TTC549 (cell line): ENCODE measurements around the gene EREG.
"Not testable (repeated sequence)": the region's sequence is repeated elsewhere in the genome, so short reads cannot be mapped to it uniquely, and the experiment has no call there.

Experiments
- FAIRE-seq: peaks from 2 replicates; lab custom pipeline; 2012; peaks lifted over from hg19 to GRCh38; lab: Jason Lieb, UNC

The EREG gene, protein sequence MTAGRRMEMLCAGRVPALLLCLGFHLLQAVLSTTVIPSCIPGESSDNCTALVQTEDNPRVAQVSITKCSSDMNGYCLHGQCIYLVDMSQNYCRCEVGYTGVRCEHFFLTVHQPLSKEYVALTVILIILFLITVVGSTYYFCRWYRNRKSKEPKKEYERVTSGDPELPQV

DNA sequence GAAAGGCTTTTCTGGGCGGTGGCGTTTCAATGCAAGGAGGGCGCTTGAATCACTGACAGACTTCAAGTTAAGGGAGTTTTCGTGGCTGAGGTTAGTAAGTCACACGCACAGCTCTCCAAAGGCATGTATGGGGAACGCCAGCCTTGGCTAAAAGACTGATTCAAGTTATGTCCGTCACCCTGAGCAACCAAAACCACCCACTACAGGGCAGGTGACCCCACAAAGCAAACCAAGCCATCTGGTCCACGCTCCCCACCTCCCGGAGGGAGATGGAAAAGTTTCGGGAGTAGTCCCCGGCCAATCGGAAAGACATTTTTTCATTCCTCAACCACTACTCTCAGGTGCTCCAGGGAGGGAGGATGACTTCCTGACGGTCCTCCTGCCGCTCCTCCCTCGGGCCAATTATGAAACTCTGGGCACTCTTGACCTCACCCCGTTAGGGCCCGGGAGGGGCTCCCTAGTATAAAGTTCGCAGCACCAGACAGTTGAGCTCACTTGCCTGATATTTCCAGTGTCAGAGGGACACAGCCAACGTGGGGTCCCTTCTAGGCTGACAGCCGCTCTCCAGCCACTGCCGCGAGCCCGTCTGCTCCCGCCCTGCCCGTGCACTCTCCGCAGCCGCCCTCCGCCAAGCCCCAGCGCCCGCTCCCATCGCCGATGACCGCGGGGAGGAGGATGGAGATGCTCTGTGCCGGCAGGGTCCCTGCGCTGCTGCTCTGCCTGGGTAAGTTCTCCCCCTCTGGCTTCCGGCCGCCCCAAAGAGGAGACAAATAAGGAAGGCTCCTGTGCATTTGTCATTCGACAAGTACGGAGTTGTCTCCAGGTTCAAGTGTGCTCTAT is at the start of gene EREG:
TSS of gene EREG (plus strand) at position 494 of the 840 bp plus-strand sequence. CDS start at position 658, 164 bp downstream.
- no peak for FAIRE-seq

DNA sequence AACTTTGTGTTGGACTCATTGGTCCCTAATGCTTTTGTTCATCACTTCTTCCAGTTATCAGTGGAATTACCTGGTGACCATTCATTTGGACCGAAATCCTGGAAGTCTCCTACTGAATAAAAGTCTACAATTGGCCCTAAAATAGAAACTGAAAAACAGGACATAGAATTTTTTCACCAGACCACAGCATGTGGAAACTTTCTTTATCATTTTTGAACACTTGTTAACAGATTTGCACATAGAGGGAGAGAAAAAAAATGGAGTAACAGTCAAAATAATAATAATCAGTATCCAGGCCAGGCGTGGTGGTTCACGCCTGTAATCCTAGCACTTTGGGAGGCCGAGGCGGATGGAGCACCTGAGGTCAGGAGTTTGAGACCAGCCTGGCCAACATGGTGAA is 49.6 kb upstream of the EREG start:
- FAIRE-seq, result no peak

DNA sequence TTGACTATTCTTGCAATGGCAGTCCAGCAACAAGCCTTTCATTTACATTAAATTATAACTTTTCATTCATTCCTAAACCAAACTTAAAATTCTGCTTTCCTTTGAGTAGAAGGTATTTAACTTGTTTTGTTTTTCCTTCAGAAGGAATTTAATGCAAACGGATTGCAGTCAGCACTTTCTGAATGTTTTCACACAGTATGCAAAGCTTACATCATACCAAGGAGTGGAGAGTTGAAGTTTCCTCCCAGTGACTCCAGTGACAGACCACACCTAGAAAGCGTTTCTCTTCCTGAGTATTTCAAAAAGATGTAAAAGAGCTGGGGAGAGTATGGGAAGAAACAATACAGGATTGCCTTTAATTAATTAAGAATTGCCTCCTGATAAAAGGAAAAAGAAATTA is 48.5 kb upstream of the EREG start:
- no peak for FAIRE-seq

DNA sequence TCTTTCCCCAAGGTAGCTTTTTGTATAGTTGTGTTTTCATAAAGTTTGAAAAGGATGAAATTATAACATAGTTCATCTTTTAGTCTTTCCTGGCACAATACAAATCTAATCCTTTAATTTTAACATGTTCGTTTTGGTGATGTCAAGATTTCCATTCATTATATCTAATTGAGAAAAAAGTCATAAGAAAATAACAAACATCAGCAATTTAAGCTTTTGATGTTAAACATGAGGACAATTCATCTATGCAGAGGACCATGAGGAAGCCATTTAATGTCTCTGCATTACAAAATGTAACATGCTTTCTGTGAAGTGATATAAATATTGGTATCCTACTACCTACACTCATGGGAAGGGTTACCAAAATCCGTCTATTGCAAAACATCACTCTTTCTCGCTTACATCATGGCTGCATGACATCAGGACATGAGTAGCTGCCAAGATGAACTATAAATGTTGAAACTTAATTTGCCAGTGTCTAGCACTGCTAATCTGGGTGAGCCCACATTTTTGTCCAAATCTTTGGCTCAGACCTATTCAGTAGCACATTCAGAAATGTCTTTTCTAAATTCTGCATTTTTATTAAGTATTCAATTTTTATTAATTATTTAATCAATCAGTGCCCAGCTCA is 47.2 kb upstream of the EREG start:
- no peak for FAIRE-seq

DNA sequence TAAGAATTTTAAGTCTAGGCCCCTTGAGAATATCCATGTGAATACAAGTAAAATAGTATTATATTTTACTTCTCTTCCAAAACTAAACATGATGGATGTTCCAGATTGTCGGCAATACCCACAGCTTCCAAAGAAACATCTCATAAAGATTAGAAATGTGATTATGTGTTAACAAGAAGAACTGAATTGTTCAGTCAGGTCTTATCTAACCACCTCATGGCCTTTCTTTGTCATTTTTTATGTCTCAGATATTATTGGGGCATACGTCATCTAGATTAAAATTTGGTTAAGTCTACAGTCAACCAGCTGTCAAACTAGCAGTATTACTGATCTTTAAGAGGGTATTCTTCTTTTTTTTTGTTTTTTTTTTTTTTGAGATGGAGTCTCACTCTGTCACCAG is 46.7 kb upstream of the EREG start:
- no peak for FAIRE-seq

DNA sequence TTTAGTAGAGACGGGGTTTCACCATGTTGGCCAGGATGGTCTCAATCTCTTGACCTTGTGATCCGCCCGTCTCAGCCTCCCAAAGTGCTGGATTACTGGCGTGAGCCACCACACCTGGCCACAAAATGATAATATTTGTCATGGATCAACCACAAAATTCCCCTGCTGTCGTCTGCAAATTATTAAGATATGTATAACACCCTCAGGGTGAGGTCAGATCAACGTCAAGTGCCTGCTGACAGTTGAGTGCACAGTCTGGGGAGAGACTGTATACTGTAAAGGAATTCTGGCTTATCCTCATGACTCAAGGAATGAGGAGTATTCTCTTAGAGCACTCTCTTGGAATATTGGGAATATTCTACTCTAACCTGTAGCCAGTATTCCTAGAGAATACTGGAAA is 45.5 kb upstream of the EREG start:
- FAIRE-seq, result no peak

DNA sequence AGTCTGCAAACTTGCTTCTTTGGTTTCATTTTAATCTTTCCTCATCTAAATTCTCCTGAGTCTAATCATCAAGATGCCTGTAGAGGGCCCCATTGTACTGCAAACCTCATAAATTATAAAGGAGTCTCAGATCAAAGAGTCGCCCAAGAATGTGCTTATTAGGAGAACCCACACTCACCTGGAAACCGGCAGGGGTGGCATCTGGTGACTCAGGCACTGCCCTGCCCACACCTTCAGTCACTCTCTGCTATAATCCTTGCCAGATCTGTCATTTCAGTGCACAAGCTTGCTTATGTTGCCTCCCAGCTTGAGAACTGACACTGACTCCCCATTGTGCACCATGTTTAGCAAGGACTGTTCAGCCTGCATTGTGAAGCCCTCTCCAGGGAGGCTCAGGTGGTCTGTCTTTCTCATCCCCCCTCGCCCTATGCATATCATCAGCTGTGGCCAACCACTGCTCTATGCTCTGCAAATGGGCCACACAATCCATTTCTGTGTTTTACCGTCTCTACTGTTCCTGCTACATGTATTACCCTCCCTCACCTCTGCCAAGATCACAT is 44.3 kb upstream of the EREG start:
- FAIRE-seq, result no peak

DNA sequence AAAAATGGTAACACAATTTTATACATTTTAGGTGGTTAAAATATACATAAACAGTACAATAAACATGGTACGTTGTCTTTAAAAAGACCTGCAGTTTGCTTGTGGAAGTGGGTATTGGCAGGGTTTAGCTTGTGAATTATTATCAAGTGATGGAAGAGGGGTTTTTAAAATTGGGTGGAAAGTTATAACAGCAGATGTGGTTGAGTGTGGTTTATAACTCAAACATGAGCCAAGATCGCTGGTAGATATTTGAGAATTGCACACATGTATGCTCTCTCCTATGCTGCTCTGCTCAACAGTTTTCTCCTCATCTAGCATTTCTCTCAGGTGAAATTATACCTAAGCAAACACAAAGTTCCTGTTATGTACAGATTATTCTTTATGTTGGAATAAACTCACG is 42.6 kb upstream of the EREG start:
- FAIRE-seq, result no peak

DNA sequence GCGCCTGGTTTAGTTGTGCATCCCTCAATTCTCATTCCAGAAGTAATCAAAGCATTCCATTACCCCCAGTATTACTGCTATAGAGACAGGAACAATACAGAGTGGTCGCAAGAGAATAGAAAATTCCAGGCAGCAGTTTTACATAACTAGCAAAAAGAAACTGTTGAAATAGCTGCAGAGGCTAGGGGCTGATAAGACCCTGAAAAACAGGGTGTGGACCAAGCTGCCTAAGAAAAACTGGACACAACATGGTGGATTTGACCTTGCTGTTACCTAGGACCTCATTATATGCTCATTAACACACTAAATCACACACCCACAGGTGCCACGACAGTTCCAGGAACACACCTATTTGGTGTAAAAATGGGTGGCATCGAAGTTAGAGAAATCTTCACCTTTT is 41.3 kb upstream of the EREG start:
- no peak for FAIRE-seq

DNA sequence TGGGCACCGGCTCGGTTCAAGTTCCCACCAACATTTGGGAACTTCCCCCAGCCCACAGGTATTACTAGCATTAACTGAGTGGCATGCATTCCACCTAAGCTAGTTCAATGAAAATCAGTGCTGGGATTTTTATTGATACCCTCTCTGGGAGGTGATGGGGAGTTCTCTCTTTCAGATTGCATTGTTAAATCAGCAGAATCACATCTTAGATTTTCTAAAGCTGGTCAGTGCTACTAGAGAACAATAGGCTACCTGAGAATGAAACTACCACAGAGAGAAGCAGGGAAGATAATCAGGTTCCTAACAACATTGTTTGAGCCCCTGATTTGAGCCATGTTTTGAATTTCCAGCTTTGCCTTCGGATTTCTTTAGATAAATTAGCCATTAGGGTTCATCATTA is 40.7 kb upstream of the EREG start:
- FAIRE-seq, result no peak

DNA sequence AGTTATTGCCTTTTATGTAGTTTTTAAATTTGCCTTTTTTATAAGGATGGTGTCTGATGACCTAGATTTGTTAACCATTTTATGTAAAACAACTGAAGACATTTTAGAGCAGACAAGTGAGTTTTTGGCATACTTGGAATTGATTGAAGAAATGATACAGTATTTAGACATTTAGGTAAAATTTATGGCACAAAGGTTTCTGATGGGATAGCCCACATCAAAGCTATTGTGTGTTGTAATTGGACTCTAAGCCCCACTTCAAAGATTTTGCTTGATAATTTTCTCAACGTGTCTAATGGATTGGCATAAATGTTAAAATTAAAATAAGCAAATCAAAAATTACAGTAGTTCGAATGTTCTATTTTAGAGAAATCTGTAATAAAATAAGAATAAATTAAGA is 39.1 kb upstream of the EREG start:
- no peak for FAIRE-seq

DNA sequence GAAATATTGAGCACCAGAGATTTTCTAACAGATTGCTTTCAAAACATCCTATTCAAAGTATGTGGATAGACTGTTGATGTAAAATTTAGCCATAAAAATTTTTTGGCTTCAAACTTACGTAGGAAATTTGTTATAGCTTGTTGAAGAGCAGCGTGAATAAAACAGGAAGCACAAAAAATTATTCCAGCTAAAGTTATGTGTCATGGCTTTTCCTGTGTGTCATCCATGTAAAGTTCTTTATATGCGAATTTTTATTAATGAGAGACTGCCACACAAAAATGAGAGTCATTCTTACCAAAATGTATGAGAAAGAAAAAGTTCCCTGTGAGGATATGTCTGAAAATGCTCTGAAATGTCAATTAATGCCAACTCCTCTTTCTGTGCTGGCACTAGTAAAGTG is 37.2 kb upstream of the EREG start:
- FAIRE-seq, result no peak

DNA sequence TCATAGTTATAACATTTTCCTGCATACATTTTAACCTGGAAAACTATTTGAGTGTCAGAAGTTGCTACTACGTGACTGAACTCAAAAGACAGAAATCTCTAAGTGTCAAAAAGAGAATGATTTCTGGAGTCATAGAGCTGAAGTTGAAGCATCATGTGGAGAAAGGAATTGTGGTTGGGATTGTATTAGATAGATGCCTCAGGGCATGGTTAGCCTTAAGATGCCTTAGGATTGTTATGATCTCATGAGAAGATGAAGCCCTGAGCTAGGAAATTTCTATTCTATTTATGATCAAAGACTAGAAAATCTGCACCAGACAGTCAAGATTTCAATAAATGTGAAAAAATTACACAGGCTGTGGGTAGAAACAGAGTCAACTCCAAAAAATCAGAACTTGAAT is 36.4 kb upstream of the EREG start:
- FAIRE-seq, result no peak

DNA sequence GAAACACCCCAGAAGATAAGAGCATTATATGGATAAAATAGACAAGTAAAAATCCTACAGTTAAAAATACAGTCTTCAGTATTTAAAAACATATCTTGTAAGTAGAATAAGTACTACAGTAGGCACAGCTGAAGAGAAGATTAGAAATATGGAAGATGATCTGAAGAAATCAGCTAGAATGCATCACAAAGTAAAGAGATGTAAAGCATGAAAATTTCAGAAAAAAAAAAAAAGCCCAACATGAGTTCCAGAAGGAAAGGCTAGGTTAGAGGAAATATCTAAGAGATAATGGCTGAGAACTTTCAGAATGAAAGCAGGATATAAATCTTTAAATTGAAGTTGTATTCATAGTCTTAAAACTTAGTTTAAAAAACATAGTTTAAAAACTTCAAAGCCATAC is 35.6 kb upstream of the EREG start:
- FAIRE-seq, result no peak

DNA sequence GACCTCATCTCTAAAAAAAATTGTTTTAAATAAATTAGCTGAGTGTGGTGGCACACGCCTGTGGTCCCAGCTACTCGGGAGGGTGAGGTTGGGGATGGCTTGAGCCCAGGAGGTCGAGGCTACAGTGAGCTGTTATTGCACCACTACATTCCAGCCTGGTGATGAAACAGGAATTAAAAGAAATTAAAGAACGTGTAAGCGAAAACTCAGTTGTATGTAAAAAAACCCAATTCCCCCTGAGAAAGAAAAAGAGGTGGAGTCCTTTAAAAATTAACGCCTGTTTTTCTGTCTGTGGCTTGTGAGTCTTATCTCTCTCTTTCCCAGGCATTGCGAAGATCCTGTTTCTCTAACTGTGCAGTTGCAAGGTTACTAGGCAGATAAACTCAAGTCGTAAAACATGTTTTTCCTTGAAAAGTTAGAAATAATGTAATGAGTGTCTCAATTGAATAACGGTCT is 34.6 kb upstream of the EREG start:
- no peak for FAIRE-seq

DNA sequence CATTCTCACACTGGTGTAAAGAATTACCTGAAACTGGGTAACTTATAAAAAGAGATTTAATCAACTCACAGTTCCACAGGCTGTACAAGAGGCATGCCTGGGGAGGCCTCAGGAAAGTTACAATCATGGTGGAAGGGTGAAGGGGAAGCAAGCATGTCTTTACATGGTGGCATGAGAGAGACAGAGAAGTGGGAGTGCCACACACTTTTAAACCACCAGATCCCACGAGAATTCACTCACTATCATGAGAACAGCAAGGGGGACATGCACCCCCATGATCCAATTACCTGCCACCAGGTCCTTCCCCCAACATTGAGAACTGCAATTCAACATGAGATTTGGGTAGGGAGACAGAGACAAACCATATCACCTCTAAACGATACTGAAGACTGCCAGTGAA is 33.7 kb upstream of the EREG start:
- FAIRE-seq, result no peak

DNA sequence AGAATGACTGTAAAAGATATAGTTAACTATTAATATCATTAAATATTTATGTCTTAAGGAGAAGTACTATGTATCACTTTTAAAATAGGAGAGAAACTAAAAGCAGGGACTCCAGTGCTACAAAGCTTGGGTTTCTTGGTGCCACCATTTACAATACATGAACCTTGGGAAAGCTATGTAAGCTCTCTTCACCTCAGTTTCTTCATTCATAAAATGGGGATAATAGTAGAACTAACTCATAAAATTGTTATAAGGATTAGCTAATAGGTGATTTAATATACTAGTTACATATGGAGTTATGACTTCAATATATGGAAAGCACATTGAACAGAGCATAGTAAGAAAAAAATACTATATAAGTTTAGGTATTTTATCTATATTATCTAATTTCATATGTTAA is 33.0 kb upstream of the EREG start:
- FAIRE-seq, result no peak

DNA sequence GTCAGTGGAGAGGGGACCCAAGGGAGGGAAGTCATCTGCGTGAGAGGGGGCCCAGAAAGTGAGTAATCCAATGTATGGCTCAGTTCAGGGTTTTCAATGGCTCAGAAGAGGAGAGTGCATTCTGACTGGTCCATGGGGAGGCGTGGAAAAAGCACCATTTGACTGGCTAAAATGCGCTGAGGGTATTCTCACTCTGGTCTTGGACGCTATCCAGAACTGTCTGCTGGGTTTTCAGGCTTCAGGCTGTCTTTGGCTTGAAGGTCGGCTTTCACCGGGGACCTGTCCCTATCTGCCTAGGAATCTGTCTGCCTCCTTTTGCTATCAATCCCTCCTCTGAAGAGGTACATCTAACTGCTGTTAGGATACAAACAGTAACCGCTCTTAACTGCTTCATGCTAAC is 30.3 kb upstream of the EREG start:
- FAIRE-seq, result no peak

DNA sequence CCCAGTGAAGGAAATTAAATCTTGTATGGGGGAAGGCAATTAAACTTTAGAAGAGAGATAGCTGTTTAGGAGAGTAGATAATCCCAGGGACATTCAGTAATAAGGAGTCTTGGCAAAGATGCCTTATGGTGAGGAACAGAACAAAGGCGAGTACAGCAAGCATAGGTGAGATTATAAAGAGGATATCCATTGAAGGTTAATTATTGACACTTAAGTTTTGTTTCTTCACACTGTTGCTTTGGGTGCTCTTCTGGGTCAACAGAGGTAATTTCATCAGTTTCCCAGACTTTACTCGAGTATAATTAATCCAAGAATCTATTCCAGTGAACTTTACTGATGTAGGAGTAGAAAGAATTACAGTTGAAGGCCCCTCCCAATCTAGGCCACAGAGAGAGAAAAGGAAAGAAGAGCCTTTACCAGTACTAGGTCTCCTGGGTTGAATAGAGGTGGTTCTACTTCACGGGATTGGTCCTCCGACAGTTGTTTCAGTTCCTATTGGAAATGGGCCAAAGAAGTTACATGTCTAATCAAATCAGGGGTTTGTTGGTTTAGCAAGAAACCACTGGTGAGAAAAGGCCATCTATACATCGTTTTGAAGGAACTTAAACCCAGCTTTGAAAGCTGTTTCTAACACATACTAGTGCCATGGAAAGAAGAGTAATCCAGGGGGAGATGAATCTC is 29.5 kb upstream of the EREG start:
- FAIRE-seq, result no peak

DNA sequence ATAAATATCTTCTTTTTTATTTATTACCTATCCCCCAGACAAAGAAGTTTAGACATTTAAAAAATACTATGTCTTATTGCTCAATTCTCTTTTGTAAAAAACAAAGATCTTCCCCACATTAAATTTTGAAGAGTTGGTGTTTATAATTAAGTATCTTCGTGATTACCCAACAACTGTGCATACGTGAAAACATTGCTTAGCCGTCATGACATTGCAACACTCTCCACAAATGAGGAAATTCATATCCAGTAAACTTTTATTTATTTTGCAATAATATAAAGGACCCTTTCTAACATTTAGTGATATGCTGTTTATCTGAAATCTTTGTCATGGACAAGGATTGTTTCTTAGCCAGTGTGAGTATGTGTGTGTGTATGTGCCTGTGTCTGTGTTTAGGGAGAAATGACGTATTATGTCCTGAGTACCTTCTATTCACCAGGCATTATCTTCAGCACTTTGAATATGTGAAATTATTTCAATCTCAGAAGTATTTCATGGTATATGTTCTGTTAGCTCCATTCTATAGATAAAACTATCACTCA is 26.1 kb upstream of the EREG start:
- FAIRE-seq, result no peak

DNA sequence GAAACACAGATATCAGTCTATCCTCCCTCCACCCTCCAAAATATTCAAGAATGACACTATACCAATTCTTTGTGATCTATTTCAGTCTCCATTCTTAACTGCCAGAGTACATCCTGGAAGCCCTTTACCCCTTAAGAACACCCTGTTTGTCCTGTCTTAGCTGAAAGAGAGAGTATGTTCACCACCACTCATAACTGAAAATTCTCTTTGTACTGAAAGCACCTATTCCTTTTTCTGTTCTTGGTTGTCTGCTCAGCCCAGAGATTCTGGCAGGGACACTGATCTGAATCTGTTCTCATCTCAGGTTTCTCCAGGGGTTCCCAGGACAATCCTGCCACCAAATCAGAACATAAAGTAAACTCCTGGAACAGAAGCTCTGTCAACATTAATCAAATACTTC is 25.4 kb upstream of the EREG start:
- FAIRE-seq, result no peak

DNA sequence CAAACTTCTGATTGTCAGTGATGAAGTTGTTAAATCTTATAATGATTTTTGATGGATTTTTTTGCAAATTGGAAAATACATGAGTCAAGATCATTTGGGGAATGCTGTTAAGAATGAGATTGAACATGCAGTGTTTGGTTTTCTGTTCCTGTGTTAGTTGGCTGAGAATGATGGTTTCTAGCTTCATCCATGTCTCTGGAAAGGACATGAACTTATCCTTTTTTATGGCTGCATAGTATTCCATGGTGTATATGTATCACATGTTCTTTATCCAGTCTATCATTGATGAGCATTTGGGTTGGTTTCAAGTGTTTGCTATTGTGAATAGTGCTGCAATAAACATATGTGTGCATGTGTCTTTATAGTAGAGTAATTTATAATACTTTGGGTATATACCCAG is 24.5 kb upstream of the EREG start:
- FAIRE-seq, result not testable (repeated sequence)
